HG02938 (cell line): ENCODE data around the gene LSM4.
A peak's percentile ranks its signal among the peaks of the same experiment; 100 is the strongest.
"Not testable (repeated sequence)": the region's sequence is repeated elsewhere in the genome, so short reads cannot be mapped to it uniquely, and the experiment has no call there.

Experiments used
- ATAC-seq: cut with Tn5 transposase; IDR thresholded peaks from one replicate; pipeline ENCODE4 v1.9.1; 2021; ENCODE audit warnings: mild to moderate bottlenecking, moderate library complexity; ENCODE audit not compliant: unreplicated experiment

Gene LSM4

GRCh38 chr19:18340990-18341868 lies 18.4 kb upstream of the LSM4 start:
- no peak for ATAC-seq

GRCh38 chr19:18340190-18340989 lies 17.5 kb upstream of the LSM4 start, which contains the start of gene PGPEP1:
PGPEP1 (plus strand) TSS chr19:18340598; CDS start chr19:18340682, 84 bp downstream.
- ATAC-seq: no peak

DNA sequence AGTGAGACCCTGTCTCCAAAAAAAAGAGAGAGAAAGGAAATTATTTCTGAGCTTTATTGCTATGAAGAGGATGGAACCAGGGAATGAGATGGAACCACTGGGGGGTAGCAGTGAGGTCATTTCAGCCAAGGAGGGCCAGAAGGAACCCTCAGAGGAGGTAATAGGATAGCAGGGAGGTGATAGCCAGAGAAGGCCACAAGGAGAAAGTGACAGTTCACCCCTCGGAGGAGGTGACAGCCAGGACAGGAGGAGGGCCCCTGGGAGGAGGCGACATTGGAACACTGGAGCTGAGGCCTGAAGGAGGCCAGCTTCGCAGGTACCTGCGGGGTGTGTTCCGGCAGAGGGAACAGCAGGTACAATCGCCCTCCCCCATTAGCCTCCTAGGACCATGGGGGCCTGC lies 16.8 kb upstream of the LSM4 start:
- no peak for ATAC-seq

DNA sequence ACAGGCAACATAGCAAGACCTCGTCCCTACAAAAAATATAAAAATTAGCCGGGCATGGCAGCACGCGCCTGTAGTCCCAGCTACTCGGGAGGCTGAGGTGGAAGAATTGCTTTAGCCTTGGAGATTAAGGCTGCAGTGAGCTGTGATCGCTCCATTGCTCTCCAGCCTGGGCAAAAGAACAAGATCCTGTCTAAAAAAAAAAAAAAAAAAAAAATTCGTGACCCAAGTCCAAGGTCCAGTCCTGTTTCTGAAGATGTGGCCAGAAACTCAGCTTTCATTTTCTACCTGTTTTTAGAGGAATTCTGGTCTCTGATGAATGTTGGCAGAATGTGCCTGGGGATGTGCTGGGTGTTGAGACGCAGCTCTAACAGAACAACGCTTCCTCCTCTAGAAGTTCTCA lies 15.7 kb upstream of the LSM4 start:
- ATAC-seq: no peak

- no peak for ATAC-seq
Measured at GRCh38 chr19:18336121-18336520, 13.2 kb upstream of the LSM4 start.

GRCh38 chr19:18333680-18334079 lies 10.8 kb upstream of the LSM4 start:
- no peak for ATAC-seq

DNA sequence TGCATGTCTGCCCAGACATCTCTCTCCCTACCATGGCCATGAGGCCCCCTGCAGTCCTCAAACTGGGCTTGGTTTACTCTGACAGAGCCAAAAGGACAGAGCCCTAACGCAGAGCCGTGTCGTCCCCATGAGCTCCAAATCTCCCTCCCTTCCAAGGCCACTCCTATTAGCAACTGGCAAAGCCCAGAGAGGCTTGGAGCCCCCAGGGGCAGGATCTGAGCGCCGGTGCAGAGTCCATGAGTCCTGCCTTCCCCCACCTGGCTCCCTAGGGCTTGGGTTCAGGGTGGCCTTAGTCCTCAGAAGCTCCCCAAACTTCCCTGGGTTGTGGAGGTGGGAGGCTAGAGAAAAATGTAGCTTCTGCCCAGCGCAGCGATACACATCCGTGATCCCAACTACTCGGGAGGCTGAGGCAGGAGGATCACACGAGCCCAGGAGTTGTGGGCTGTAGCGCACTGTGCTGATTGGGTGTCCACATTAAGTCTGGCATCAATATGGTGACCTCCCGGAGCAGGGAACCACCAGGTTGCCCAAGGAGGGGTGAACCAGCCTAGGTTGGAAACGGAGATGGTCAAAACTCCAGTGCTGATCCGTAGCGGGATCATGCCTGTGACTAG lies 10.1 kb upstream of the LSM4 start:
- no peak for ATAC-seq

DNA sequence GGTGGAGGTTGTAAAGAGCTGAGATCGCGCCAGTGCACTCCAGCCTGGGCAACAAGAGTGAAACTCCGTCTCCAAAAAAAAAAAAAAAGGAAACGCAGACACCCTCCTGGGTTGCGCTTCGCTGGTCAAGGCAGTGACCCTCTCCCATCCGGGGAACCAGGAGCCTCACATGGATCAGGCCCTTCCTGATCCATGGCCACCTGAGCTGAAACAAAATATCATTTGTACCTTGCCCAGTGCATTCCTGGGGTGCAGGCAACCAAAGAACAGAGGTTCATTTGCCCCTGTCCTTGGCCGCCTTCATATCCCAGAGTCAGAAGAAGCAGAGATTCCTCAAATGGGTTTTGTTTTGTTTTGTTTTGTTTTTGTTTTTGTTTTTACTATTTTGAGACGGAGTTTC lies 8.0 kb upstream of the LSM4 start:
- no peak for ATAC-seq

DNA sequence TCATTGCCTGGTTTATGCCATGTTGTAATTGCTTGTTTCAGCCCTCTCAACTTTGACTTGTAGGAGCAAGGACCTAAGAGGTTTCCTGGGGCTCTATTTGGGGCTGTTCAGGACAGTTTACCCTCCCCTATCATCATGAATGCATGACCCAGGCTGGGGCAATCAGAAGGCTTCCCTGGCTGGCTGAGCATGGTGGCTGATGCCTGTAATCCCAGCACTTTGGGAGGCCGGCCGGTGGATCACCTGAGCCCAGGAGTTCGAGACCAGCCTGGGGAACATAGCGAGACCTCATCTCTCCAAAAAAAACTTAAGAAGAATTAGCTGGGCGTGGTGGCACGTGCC lies 6.1 kb upstream of the LSM4 start:
- no peak for ATAC-seq

DNA sequence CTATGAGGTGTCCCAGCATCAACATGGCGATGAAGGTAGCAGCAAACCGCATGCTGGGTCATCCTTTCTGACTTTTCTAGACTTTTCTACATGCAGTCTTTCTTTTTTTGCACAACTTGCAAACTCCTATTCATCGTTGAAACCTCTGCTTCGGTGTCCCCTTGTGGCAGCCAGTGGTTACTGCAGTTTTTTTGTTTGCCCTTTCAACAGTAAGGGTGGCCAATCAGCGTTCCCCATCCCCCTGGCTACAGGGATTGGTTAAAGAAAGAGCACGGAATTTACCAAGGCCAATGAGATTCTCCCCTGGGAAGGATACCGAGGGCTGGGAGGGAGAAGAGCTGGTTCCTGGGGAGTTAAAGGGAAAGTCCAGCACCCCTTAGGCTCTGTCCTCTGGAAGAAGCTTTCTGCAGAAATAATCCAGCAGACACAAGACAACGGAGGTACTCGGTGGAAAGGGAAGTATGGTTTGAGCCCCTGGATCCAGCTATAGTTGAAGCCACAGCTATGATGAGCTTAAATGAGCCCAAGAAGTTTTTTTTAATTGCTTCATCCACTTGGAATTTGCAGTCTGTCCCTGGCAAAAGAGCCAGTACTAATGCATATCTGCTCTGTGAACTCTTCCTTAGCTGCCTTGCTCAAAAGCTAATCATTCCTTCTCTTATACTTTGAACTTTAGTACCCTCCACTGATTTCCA lies 5.6 kb upstream of the LSM4 start:
- peak; percentile 86 for ATAC-seq

- no peak for ATAC-seq
Measured at GRCh38 chr19:18326772-18327171, 3.9 kb upstream of the LSM4 start.

DNA sequence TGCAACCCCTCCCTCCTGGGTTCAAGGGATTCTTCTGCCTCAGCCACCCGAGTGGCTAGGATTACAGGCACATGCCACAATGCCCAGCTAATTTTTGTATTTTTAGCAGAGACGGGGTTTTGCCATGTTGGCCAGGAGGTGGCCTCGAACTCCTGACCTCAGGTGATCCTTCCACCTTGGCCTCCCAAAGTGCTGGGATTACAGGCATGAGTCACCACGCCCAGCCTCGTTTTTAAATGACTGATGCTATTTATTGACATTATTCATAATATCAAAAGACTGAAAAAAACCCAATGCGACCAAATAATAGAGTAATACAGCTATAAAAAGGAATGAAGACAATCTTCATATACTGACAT lies 1.5 kb upstream of the LSM4 start:
- ATAC-seq: not testable (repeated sequence)

DNA sequence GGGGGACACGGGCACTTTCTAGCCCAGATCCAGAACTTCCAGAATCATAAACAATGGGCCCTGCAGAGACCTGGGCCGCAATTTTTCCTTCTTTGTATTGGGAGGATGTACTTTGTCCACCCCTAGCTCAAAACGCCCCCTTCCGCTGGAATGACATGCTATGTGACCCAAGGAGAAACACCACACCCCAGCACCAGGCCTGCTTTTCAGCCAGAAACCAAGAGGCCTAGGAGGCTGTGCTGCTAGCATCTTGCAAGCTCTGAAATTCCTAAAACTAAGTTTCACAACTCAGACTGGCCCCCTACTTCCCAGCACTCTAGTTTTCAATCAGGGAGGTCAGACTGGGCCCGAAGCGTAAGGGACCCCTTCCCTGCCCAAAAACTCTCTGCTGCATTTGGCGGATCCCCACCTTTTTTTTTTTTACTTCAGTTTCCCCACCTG lies 538 bp downstream of the LSM4 start:
- ATAC-seq: no peak

DNA sequence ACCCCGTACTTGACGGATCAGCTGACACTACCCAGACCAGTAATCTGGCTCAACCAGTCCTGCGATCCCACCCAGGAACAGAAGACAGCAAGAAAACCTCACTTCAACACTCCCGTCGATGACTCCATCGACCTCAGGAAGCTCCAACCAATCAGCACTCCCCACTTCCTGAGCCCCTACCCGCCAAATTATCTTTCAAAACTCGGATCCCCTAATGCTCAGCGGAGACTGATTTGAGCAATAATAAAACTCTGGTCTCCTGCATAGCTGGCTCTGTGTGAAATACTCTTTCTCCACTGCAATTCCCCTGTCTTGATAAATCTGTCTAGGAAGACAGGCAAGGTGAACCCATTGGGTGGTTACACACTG lies 1.2 kb downstream of the LSM4 start:
- no peak for ATAC-seq

GRCh38 chr19:18320865-18321733 lies 1.8 kb downstream of the LSM4 start:
- ATAC-seq: no peak

DNA sequence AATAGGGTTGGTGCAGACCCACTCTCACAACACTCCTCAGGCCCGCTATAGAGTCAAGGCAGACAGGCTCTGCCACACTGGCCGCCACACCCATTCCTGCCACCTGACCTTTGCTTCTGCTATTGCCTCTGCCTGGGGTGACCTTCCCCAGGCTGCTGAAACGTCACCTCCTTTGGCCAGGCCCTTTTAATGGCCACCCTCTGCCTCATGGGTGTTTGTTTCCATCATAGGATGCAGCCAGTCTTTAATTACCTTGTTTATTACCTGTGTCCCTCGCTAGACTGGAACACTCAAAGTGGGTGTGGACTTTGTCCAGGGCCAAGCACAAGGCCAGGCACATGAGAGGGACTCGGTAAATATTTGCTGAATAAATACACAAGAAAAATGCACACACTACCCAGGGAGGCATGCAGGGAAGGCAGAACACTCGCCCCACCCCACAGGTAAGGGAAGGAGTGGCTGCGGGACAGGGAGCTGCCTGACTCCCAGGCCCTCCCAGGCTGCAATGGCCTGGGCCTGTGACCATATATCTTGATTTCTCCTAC lies 3.2 kb downstream of the LSM4 start:
- ATAC-seq: no peak

DNA sequence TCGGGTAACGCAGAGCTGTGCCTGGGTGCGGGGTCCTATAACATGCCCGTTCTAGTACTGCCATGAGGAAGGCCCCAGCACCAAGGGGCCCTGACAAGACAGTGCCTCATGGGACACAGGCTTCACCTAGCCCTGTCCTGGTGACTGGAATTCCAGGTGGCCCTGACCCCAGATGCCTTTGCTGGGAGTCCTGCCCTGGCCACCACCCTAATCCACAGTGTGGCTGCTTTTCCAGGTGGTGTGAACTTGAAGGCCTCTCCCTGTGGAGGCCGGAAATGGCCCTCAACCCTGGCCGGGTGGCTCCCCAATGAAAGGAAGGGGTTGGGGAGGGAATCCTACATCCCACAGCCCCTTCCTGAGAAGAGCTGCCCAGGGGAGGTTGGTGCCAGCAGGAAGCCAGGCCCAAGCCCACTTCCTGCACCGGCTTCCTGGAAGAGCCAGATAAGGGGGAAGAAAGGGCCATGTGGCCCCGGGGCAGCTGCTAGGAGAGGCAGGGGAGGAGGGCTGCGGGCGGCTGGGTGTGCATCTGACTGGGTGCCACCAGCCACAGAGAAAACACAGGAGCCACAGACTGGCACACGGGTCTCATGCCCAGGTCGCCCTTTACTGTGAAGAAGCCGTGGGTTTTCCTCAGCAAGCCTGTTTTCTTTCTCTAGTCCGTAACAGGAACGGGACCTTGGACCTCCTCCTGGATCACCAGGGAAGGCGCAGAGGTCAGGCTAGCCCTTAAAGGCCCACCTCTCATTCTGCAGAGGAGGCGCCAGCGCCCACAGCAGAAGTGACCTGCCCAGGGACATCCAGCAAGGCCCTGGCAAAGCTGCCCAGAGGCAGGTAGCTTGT lies 4.7 kb downstream of the LSM4 start:
- no peak for ATAC-seq

- ATAC-seq: no peak
Measured at GRCh38 chr19:18313398-18313797, 9.5 kb downstream of the LSM4 start.

GRCh38 chr19:18312092-18312534 lies 10.8 kb downstream of the LSM4 start:
- ATAC-seq: no peak
